Lung (tissue), 12 donors: Measurements from ENCODE around the gene BPIFA3. TPM values are rescaled to one million over a fixed set of nuclear protein-coding genes. Genes with fewer than 3 reads are reported as not detected.

Experiments used
- ATAC-seq: fragments of 200-7000 bp; cut with Tn5 transposase; one replicate; pipeline ENCODE4 v1.9.1; 2020; ENCODE audit warnings: moderate number of reproducible peaks; ENCODE audit not compliant: insufficient read depth, low FRiP score
- DNase-seq, 3 donors: peaks; one replicate each; pipeline ENCODE4 v3.0.0-alpha.2; 2013 to 2017
- H3K27ac ChIP-seq, 2 donors: one replicate each; pipeline ENCODE4 v1.5.1; 2013; ENCODE audit warnings: mild to moderate bottlenecking in 2 of 2, moderate library complexity in 2 of 2, control low read depth in 1 of 2, inconsistent platforms in 1 of 2, low read depth in 1 of 2, low read length in 1 of 2
- H3K27me3 ChIP-seq, 3 donors: one replicate each; pipeline ENCODE4 v1.5.1; 2013; ENCODE audit warnings: low read length in 2 of 3; ENCODE audit not compliant: control insufficient read depth in 3 of 3, insufficient read depth in 3 of 3
- H3K36me3 ChIP-seq, 4 donors: one replicate each; pipeline ENCODE4 v1.5.1; 2013; ENCODE audit warnings: low read length in 4 of 4, mild to moderate bottlenecking in 1 of 4, moderate library complexity in 1 of 4; ENCODE audit not compliant: control insufficient read depth in 4 of 4, insufficient read depth in 4 of 4
- H3K4me1 ChIP-seq, 5 donors: one replicate each; pipeline ENCODE4 v1.5.1; 2013; ENCODE audit warnings: low read length in 5 of 5, mild to moderate bottlenecking in 2 of 5, moderate library complexity in 1 of 5; ENCODE audit not compliant: control insufficient read depth in 5 of 5, insufficient read depth in 5 of 5
- H3K4me3 ChIP-seq: one replicate; pipeline ENCODE4 v1.5.1; 2013; ENCODE audit warnings: mild to moderate bottlenecking, control low read depth, moderate library complexity
- H3K9ac ChIP-seq, 2 donors: one replicate each; pipeline ENCODE4 v1.5.1; 2013; ENCODE audit warnings: low read length in 2 of 2, control low read depth in 1 of 2; ENCODE audit not compliant: insufficient read depth in 1 of 2
- H3K9me3 ChIP-seq, 4 donors: one replicate each; pipeline ENCODE4 v1.5.1; 2013; ENCODE audit warnings: low read length in 3 of 4, mild to moderate bottlenecking in 1 of 4, moderate library complexity in 1 of 4; ENCODE audit not compliant: control insufficient read depth in 4 of 4, insufficient read depth in 3 of 4
- WGBS, 2 donors: extraction: QIAGEN DNeasy Blood & Tissue Kit; methylation state at CpG; one replicate each; pipeline ENCODE4 v1.1.7; 2013; 5-methylcytosine and 5-hydroxymethylcytosine counted together
- polyA plus RNA-seq, 2 donors: library from polyadenylated mRNA; stranded (reverse); fragments of 200-250 nt; gene quantifications; one replicate each; pipeline ENCODE4 v1.2.1, GENCODE V29; 2013
- total RNA-seq, 2 donors: library from RNA; depleted of rRNA in 1 of 2; stranded (reverse); fragments of >200 nt in 1 of 2; gene quantifications; one replicate each; pipeline ENCODE4 v1.2.1, GENCODE V29; 2014 to 2021
- TF ChIP-seq, protein P1 (sequence below): IDR thresholded peaks from 2 replicates; pipeline ENCODE4 v1.5.1; 2012; ENCODE audit warnings: mild to moderate bottlenecking; ENCODE audit errors: control extremely low read depth, extremely low read depth
- donor health status: control.
- donor health status: control.
- donor health status: Bipolar disorder and iron deficiency.
- donor health status: healthy.
- donor health status: DM: yes; HTN: yes; CAD: no.

The BPIFA3 gene
- total and polyA plus RNA-seq, 4 donors, result not detected

DNA sequence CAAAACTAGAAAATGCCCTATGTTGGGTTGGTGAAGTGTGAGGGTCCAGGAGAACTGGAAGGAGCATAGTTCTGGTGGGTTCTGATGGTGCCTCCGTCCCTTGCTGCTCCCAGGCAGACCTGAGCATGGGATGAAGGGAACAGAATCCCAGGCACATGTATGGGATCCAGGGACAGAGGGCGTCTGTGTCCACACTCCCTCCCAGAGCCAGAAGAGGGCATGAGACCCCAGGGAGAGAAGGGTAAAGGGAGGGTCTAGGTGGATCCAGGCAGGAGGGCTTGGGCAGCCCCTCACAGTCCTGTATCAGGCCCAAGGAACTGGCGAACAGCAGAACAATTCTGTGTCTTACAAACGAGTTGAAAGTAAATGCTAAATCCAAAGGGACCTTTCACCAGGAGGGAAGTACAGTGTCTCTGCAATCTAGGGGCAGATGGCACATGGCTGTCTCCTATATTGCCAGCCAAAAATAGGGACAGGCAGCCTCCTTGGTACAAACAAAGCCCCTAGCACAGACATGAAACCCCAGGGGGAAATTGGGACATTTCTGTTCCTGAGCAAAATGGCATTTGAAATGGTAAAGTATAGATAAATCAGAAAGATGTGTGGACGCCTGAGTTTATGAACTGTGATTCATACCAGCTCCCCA is 16.1 kb downstream of the BPIFA3 start:
- 35 to 46% methylated on average over 5 of the region's 5 CpGs for WGBS, 2 donors
- Histone ChIP-seq H3K27ac (peak overlapping the region in 1 of 2 donors; percentile 79), H3K9me3 (no peaks in the 10 kb centered on the region), H3K4me1 (peaks cover 0 to 3% (median 0%) of the 10 kb centered on the region in 5 donors), H3K9ac (no peak overlapping the region), H3K36me3 (no peaks in the 10 kb centered on the region), H3K4me3 (no peak overlapping the region), H3K27me3 (peaks cover 0 to 9% (median 0%) of the 10 kb centered on the region in 3 donors)
- TF ChIP-seq, protein P1, sequence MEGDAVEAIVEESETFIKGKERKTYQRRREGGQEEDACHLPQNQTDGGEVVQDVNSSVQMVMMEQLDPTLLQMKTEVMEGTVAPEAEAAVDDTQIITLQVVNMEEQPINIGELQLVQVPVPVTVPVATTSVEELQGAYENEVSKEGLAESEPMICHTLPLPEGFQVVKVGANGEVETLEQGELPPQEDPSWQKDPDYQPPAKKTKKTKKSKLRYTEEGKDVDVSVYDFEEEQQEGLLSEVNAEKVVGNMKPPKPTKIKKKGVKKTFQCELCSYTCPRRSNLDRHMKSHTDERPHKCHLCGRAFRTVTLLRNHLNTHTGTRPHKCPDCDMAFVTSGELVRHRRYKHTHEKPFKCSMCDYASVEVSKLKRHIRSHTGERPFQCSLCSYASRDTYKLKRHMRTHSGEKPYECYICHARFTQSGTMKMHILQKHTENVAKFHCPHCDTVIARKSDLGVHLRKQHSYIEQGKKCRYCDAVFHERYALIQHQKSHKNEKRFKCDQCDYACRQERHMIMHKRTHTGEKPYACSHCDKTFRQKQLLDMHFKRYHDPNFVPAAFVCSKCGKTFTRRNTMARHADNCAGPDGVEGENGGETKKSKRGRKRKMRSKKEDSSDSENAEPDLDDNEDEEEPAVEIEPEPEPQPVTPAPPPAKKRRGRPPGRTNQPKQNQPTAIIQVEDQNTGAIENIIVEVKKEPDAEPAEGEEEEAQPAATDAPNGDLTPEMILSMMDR, result no peak
- DNase-seq (no peak), ATAC-seq (no peak)

DNA sequence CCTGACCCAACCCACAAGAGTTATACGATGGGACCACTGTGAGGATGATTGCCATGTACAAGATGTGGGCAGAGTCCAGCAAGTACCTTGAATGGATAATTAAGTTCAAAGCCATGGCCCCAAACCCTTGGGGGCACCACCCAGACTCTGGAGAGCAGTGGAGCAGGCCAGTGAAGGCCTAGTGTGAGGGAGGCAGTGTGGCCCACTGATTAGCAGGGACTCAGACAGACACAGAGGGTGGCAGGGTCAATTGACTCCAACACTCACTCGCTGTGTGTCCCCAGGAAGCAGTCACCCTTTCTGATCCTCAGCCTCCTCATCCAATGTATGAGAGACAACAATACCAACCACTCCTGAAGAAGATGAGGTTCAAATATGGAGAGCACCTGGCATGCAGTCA is 16.9 kb downstream of the BPIFA3 start:
- no peak for ATAC-seq
- Histone ChIP-seq H3K9ac (no peak overlapping the region), H3K9me3 (no peaks in the 10 kb centered on the region), H3K4me1 (peaks cover 0 to 3% (median 0%) of the 10 kb centered on the region in 5 donors), H3K27me3 (peaks cover 0 to 9% (median 0%) of the 10 kb centered on the region in 3 donors), H3K4me3 (no peak overlapping the region), H3K36me3 (no peaks in the 10 kb centered on the region), H3K27ac (no peak overlapping the region)
- WGBS, 2 donors, result 93 to 94% methylated on average over 2 of the region's 2 CpGs
- TF ChIP-seq, protein P1, result no peak
- DNase-seq, result no peak

DNA sequence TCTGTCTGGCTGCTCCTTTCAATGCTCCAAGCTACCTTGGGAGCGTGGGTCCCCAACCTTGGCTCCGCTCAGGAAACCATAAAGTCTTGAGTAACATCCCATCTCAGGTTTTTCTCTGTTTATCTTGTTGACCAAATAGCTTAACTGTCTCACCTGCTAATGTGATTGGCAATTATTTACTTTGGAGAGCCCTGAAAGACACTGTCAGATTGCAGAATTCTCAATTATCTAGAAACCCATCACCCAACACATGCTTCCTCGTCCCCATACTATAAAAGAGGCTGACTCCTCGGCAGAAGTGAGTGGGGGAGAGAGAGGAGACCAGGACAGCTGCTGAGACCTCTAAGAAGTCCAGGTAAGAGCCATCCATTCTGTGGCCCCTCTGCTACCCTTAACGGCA is 18.5 kb downstream of the BPIFA3 start, which contains the start of gene BPIFA1:
Gene BPIFA1 (plus strand): TSS at position 301 of the 400 bp plus-strand sequence. CDS start 1,716 bp downstream, outside the sequence.
- no peak within 1 kb of the TSS for H3K27ac ChIP-seq
- TF ChIP-seq, protein P1, result no peak
- WGBS, 2 donors, result 74 to 79% methylated on average over 5 of the region's 5 CpGs
- H3K36me3 ChIP-seq, result no peaks in the 10 kb centered on the region
- DNase-seq (no peak), ATAC-seq (no peak)
- peaks cover 0 to 6% (median 0%) of the 10 kb centered on the region in 3 donors for H3K27me3 ChIP-seq
- H3K9ac ChIP-seq, result no peak within 1 kb of the TSS
- H3K4me3 ChIP-seq, result no peak within 1 kb of the TSS
- H3K9me3 ChIP-seq, result no peaks in the 10 kb centered on the region
- H3K4me1 ChIP-seq, result peaks cover 0 to 3% (median 0%) of the 10 kb centered on the region in 5 donors
